Inflammatory macrophage (primary cell): ENCODE measurements around the gene MINDY3.
"Not testable (repeated sequence)": the region's sequence is repeated elsewhere in the genome, so short reads cannot be mapped to it uniquely, and the experiment has no call there.

Experiments used
- DNase-seq, 2 donors: peaks; one replicate each; pipeline ENCODE4 v3.0.0-alpha.2; 2020 to 2022

MINDY3 gene

GRCh38 chr10:15775513-15775912, 84.8 kb downstream of the MINDY3 start:
- DNase-seq: no peak

DNA sequence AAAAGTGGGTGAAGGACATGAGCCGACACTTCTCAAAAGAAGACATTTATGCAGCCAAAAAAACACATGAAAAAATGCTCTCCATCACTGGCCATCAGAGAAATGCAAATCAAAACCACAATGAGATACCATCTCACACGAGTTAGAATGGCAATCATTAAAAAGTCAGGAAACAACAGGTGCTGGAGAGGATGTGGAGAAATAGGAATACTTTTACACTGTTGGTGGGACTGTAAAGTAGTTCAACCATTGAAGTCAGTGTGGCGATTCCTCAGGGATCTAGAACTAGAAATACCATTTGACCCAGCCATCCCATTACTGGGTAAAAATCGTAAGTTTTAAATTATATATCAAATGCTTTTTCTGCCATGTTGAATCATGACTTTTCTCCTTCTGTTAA, 85.8 kb downstream of the MINDY3 start:
- not testable (repeated sequence) for DNase-seq

GRCh38 chr10:15764892-15765454, 95.3 kb downstream of the MINDY3 start:
- no peak for DNase-seq

- DNase-seq: no peak
Observed at GRCh38 chr10:15763006-15763405, 97.3 kb downstream of the MINDY3 start.

DNA sequence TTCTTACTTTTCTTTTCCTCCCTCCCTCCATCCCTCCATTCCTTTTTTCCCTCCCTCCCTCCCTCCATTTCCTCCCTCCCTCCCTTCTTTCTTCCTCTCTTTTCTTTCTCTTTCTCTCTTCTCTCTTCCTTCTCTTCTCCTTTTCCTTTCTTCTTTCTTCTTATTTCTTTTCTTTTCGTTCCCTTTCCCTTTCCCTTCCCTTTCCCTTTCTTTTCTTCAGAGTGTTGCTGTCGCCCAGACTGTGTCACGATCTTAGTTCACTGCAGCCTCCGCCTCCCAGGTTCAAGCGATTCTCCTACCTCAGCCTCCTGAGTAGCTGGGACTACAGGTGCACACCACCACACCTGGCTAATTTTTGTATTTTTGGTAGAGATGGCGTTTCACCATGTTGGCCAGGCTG, 98.1 kb downstream of the MINDY3 start:
- DNase-seq: not testable (repeated sequence)

DNA sequence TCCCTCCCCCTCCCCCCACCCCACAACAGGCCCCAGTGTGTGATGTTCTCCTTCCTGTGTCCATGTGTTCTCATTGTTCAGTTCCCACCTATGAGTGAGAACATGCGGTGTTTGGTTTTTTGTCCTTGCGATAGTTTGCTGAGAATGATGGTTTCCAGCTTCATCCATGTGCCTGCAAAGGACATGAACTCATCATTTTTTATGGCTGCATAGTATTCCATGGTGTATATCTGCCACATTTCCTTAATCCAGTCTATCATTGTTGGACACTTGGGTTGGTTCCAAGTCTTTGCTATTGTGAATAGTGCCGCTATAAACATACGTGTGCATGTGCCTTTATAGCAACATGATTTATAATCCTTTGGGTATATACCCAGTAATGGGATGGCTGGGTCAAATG, 99.1 kb downstream of the MINDY3 start:
- not testable (repeated sequence) for DNase-seq

GRCh38 chr10:15760681-15761080, 99.6 kb downstream of the MINDY3 start:
- no peak for DNase-seq

- DNase-seq: no peak
Observed at GRCh38 chr10:15759265-15759664, 101.0 kb downstream of the MINDY3 start.

DNA sequence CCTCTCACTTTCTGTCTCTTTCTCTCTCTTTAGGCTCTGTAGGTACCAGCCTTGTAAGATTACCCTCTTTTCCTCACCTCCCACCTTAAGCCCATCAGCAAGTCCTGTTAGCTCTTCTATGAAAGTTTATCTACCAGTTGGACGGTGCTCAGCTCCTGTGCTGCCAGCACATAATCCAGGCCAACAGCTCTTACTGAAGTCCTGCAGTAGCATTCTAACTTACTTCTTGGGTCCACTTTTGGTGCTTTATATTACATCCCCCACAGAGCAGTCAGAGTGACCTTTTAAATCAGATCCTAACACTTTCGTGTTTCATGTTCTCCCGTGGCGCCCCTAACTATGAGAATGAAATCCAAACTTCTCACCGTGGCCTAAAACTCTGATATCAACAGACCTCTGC, 101.7 kb downstream of the MINDY3 start:
- no peak for DNase-seq

DNA sequence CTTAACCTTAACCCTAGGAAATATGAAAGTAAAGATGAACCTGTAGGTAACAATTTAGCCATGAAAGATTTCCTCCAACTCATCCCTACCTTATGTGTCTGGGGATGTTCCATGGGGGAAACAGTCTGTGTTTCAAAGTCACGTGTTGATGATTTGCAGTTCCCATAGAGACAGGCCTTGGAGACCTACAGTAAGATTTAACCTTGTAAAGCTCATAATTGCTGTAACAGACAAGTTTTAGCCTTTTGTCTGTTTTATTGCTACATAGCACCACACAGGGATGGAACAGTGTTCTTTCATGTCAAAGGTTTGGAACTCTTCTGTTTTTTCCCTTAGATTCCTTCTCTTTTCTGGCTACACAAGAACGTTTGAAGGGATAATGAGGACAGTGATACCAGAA, 105.4 kb downstream of the MINDY3 start:
- no peak for DNase-seq

GRCh38 chr10:15751046-15751445, 109.3 kb downstream of the MINDY3 start:
- no peak for DNase-seq

- no peak for DNase-seq
Observed at GRCh38 chr10:15748126-15748525, 112.2 kb downstream of the MINDY3 start.

DNA sequence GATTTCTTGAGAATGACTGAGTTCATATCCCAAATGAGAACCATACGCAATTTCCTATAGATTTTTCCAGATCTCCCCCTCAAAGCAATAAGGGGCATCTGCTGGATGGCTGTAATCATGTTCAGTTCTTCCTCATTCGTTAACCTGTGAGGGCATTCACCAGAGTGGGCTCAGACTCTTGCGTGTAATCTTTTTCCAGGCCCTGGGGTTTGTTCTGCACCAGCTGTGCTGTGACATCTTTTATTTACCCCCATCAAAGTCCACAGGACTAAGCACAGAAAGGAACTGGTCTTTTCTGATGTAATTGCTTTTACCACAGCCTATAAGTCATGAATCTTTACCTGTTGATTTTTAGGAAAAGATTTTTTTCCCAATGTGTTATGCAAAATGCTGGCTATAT, 112.7 kb downstream of the MINDY3 start:
- DNase-seq: no peak

DNA sequence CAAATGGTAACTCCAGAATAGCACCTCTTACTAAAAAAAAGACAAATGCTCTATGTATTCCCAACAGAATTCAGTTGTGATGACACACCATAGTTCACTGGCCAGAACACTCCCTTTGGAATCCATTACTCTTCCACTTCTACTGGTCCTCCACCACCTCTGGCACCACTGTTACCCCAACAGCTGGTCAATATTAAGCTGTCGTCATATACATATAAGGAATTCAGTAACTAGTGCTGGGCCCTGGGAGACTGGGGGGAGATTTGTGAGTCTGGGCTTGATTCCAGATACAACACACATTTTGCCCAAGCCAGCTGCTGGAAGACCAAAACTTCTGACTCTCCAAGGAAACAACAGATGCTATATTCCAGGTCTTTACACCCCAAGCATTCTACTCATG, 114.6 kb downstream of the MINDY3 start:
- DNase-seq: no peak

DNA sequence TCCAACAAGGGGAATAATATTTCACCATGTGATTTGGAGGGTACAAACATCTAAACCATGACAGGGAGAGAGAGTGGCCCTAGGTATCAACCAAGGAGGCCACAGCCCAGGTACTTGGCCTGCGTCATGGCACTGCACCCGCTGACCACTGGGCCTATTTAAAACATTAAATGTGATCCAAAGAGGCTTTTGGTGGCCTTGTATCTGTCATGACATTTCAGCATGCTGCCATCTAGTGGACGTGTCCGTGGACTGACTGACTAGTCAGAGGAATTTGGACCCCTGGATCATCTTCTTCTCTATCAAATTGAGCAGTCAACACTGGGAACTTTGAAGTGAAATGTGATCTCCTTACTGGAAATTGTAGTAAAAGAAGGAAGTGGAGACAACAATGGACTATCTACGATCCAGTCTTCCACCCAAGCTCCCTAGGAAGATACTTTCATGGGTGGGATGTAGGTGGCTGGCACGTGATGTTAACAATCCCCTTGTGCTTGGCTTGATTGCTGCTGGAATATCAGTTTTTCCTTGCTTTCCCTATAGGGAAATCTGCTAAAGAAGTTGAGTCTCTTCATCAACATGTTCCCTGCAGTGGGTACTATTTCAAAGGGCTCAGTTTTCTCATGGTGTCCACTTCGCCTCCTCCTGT, 116.0 kb downstream of the MINDY3 start:
- DNase-seq: peak; percentile 34 to 43

GRCh38 chr10:15743443-15743842, 116.9 kb downstream of the MINDY3 start:
- no peak for DNase-seq

DNA sequence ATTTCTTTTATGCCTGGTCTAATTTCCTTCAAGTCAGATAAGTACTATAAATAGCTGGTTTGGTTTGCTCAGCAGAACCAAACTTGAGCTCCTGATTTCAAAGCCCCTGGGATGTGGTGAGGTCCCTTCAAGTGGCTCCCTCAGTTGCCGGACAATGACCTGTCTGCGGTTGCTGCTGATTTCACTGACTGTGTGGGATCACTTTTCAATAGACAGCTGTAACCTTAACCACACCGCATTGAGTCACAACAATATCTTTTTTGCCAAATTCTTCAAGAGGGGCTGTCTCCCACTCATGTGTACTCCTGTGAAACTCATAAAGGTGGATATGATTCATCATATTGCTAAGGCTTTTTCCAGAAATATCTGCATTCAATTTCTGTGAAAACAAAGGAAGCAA, 117.5 kb downstream of the MINDY3 start:
- no peak for DNase-seq

DNA sequence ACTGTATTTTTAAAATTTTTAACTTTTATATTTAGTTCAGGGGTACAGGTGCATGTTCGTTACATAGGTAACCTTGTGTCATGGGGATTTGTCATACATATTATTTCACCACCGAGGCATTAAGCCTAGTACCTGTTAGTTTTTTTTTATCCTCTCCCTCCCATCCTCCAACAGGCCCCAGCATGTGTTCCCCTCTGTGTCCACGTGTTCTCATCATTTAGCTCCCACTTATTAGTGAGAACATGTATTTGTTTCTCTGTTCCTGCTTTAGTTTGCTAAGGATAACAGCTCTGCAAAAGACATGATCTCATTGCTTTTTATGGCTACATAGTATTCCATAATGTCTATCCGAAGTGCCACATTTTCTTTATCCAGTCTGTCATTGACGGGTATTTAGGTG, 118.2 kb downstream of the MINDY3 start:
- DNase-seq: no peak

DNA sequence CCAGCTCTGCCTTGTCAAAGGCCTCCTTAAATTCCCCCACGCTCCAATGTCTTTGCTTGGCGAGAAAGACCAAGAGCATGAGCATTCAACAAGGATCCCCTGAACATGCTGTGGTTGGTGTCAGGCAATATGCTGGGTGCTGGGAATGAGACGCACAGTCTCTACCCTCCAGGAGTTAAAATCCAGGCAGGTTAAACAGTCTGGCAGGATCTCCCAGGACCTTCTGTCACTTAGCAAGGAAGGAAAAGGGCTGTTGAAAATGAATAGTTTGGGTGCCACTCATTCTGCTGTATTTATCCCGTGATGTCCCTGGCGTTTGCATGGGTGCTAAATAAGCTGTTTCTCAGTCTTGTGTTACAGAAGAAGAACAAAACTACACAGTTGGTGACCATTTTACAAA, 118.7 kb downstream of the MINDY3 start:
- no peak for DNase-seq

GRCh38 chr10:15740261-15740660, 120.0 kb downstream of the MINDY3 start:
- DNase-seq: no peak

- DNase-seq: no peak
Observed at GRCh38 chr10:15739254-15739970, 120.9 kb downstream of the MINDY3 start.

- no peak for DNase-seq
Observed at GRCh38 chr10:15738270-15738925, 121.9 kb downstream of the MINDY3 start.

- no peak for DNase-seq
Observed at GRCh38 chr10:15737656-15738055, 122.7 kb downstream of the MINDY3 start.

DNA sequence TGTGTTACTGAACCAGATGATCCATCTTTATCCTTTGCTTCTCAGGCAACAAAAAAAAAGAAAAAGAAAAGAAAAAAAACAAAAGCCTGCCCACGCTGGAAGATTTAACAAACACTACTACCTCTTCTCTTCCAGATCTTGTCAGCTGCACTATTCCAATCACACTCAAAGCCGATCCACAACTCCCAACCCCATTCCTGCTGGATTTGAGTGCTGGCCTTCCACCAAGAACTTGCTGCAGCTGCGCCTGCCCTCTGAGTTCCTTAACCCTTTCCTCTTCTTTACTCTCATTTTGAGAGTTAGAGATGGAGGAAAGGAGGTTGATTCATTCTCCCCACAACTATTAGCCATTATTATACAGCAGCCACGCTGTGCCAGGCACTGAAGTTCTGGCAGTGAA, 124.5 kb downstream of the MINDY3 start:
- no peak for DNase-seq
